Vagina (tissue), 2 donors: ENCODE data around the gene GDNF.

Source experiments
- POLR2AphosphoS5 ChIP-seq, 2 donors: sonication (generic); formaldehyde crosslinking; IDR thresholded peaks; one replicate each; pipeline ENCODE4 v1.9.0; 2017; ENCODE audit warnings: antibody characterized with exemption in 2 of 2, mild to moderate bottlenecking in 2 of 2, low read depth in 1 of 2; ENCODE audit not compliant: insufficient read depth in 1 of 2
- TF ChIP-seq, protein P1 (sequence below), 3 experiments: fragments of 450-650 bp in 2 of 3; fragments of 200-600 bp in 1 of 3; sonication (generic) in 1 of 3; IDR thresholded peaks; one replicate each; pipeline ENCODE4 v1.5.1; 2017 to 2019; ENCODE audit warnings: antibody characterized with exemption in 3 of 3, mild to moderate bottlenecking in 2 of 3, moderate library complexity in 2 of 3

DNA sequence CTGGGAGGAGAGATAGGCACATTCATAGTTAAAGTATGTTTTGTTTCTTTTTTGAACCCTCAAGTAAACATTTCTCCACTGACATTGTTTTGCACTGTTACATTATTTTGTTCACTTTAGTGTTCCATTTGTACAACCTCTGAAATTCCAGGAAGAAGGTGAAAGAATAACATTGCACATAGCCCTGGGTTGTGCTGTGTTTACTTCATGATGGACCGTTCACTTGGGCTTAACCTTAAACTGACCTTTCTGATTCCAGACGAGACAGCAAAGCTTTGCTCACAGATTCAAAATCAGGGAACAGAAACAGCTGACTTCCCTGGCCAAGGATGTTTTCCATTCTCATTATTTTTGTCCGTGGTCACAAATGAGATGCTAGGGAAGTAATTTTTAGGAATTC is 42.8 kb upstream of the GDNF start:
- TF ChIP-seq, protein P1, sequence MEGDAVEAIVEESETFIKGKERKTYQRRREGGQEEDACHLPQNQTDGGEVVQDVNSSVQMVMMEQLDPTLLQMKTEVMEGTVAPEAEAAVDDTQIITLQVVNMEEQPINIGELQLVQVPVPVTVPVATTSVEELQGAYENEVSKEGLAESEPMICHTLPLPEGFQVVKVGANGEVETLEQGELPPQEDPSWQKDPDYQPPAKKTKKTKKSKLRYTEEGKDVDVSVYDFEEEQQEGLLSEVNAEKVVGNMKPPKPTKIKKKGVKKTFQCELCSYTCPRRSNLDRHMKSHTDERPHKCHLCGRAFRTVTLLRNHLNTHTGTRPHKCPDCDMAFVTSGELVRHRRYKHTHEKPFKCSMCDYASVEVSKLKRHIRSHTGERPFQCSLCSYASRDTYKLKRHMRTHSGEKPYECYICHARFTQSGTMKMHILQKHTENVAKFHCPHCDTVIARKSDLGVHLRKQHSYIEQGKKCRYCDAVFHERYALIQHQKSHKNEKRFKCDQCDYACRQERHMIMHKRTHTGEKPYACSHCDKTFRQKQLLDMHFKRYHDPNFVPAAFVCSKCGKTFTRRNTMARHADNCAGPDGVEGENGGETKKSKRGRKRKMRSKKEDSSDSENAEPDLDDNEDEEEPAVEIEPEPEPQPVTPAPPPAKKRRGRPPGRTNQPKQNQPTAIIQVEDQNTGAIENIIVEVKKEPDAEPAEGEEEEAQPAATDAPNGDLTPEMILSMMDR (IDR thresholded peaks at IDR 0.05), result no peak
- TF ChIP-seq POLR2AphosphoS5 (IDR thresholded peaks at IDR 0.05; ENCODE audit: insufficient read depth in 1 of 2, low read depth in 1 of 2), result no peak
